Gastrocnemius medialis (tissue), 4 donors: ENCODE measurements around the gene PARD3B.

Experiments used
- POLR2A ChIP-seq, 2 donors: fragments of 450-650 bp; IDR thresholded peaks; one replicate each; pipeline ENCODE4 v1.6.1; 2017; ENCODE audit warnings: antibody characterized with exemption in 2 of 2, mild to moderate bottlenecking in 2 of 2, moderate library complexity in 2 of 2
- TF ChIP-seq, protein P1 (sequence below), 5 experiments: fragments of 450-650 bp in 3 of 5; fragments of 200-600 bp in 2 of 5; sonication (generic) in 2 of 5; IDR thresholded peaks in 4 of 5; conservative IDR thresholded peaks in 1 of 5; 1 replicate in 4 of 5; 2 replicates in 1 of 5; pipeline ENCODE4 v1.5.1; 2016 to 2019; ENCODE audit warnings: antibody characterized with exemption in 5 of 5, mild to moderate bottlenecking in 3 of 5, moderate library complexity in 3 of 5

DNA sequence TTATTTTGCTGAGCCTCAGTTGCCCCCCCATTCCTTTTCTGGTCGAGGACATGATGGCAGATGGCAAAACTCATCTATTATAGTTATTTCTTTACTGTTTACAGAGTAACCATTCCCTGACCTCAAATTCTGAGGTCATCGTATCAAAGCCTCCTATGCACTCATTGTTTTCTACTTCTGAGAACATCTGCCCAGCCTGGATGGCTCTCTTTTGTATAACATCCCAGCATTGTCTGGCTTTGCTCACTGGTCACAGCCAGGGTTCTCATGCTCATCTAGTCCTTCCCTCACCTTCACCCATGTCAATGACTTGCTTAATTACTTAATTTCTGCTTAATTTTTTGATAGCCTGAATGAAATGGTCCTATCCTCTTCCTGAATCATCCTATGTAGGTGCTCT, 472.1 kb downstream of the PARD3B start:
- TF ChIP-seq, protein P1, sequence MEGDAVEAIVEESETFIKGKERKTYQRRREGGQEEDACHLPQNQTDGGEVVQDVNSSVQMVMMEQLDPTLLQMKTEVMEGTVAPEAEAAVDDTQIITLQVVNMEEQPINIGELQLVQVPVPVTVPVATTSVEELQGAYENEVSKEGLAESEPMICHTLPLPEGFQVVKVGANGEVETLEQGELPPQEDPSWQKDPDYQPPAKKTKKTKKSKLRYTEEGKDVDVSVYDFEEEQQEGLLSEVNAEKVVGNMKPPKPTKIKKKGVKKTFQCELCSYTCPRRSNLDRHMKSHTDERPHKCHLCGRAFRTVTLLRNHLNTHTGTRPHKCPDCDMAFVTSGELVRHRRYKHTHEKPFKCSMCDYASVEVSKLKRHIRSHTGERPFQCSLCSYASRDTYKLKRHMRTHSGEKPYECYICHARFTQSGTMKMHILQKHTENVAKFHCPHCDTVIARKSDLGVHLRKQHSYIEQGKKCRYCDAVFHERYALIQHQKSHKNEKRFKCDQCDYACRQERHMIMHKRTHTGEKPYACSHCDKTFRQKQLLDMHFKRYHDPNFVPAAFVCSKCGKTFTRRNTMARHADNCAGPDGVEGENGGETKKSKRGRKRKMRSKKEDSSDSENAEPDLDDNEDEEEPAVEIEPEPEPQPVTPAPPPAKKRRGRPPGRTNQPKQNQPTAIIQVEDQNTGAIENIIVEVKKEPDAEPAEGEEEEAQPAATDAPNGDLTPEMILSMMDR (IDR thresholded peaks at IDR 0.05 in 4 of 5, conservative IDR thresholded peaks at IDR 0.05 in 1 of 5), result no peak
- no peak for TF ChIP-seq POLR2A (IDR thresholded peaks at IDR 0.05)
